Stomach smooth muscle (tissue), 2 donors: ENCODE measurements around the gene BRCA2.

Experiments used
- H3K27ac ChIP-seq: one replicate; pipeline ENCODE4 v1.7.0; 2013; ENCODE audit warnings: mild to moderate bottlenecking, low read length, inconsistent platforms
- H3K27me3 ChIP-seq, 2 donors: one replicate each; pipeline ENCODE4 v1.7.0; 2013; ENCODE audit warnings: low read length in 2 of 2; ENCODE audit not compliant: insufficient read depth in 2 of 2, control insufficient read depth in 1 of 2
- H3K36me3 ChIP-seq, 2 donors: one replicate each; pipeline ENCODE4 v1.7.0; 2013; ENCODE audit warnings: low read length in 2 of 2; ENCODE audit not compliant: control insufficient read depth in 2 of 2, insufficient read depth in 2 of 2
- H3K4me1 ChIP-seq: one replicate; pipeline ENCODE4 v1.7.0; 2013; ENCODE audit warnings: low read length; ENCODE audit not compliant: control insufficient read depth, insufficient read depth
- H3K4me3 ChIP-seq, 2 donors: one replicate each; pipeline ENCODE4 v1.7.0; 2013; ENCODE audit warnings: low read length in 2 of 2
- H3K9ac ChIP-seq, 2 donors: one replicate each; pipeline ENCODE4 v1.7.0; 2013; ENCODE audit warnings: low read length in 2 of 2, mild to moderate bottlenecking in 1 of 2
- H3K9me3 ChIP-seq, 2 donors: one replicate each; pipeline ENCODE4 v1.7.0; 2013; ENCODE audit warnings: low read length in 2 of 2; ENCODE audit not compliant: control insufficient read depth in 2 of 2
- donor health status: healthy.
- donor health status: Pancreatic carcinoma.

Gene BRCA2

DNA sequence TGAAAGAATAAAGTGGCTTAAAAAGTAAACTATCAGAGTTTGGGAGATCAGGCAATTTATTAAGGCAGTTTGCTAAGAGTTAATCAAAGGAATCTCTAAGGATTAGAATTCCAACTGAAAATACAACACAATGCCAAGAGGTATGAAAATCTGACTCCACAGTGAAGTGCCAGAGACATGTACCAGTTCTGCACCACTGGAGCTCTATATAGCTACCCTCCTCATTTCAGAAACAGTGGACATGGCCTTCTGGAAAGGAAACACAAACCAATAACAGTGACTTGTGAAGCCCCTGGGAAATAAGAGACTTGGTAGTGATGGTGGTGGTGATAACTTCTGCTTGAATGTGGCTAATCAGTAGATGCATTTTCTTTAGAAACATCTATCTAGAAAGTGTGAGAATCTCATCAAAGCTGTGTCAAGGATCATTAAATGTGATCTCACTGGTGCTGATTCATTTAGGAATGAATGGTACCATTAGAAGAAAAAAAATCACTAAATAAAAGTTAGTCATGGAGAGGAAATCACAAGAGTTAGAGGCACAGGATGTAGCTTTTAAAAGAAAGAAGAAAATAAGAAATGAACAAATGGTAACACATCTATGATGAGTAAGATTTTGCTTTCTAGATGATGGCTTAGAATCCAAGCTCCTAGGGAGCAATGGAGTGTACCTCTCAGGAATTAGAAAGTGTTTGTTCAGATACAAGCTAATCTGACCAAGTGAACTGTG is 132.8 kb downstream of the BRCA2 start:
- no peaks in the 10 kb centered on the region for H3K4me1 ChIP-seq
- no peak overlapping the region for H3K27ac ChIP-seq
- H3K9me3 ChIP-seq = no peaks in the 10 kb centered on the region
- no peak overlapping the region for H3K4me3 ChIP-seq
- H3K9ac ChIP-seq = no peak overlapping the region
- H3K27me3 ChIP-seq = no peaks in the 10 kb centered on the region
- peaks cover 0 to 3% of the 10 kb centered on the region in 2 donors for H3K36me3 ChIP-seq

DNA sequence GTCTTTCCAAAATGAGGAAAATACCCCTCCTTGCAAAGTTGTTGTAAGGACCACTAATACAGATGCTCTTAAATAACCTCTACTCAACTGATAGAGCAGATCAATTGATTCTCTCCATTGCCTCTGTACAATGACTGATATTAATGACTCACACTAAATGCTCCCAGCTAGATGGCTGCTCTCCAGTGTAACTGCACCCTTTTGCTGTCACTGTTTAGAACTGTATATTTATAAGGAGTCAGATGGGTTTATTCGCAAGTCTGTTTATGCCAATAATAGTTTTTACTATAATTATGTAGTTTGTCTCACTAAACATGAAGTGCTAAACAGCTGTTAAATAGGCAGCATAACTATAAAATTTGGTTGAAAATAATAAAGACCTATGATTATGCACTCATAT is 133.7 kb downstream of the BRCA2 start:
- Histone ChIP-seq H3K27ac (no peak overlapping the region), H3K4me3 (no peak overlapping the region), H3K36me3 (peaks cover 0 to 3% of the 10 kb centered on the region in 2 donors), H3K9ac (no peak overlapping the region), H3K27me3 (no peaks in the 10 kb centered on the region), H3K4me1 (no peaks in the 10 kb centered on the region), H3K9me3 (no peaks in the 10 kb centered on the region)
